H9 (cell line): ENCODE results near the gene CCDC70. TPM values are rescaled to one million over a fixed set of nuclear protein-coding genes. Genes with fewer than 3 reads are reported as not detected.

Source experiments
- DNase-seq: peaks from one replicate; pipeline ENCODE4 v3.0.0-alpha.2; 2017
- H2AFZ ChIP-seq: one replicate; pipeline ENCODE4 v1.6.1; 2013; ENCODE audit warnings: mild to moderate bottlenecking, low read length, control low read depth, moderate library complexity
- H2AK5ac ChIP-seq: 2 replicates; pipeline ENCODE4 v1.6.1; 2013; ENCODE audit warnings: low read length, control low read depth, mixed read lengths; ENCODE audit not compliant: insufficient read length
- H2BK120ac ChIP-seq: one replicate; pipeline ENCODE4 v1.6.1; 2013; ENCODE audit warnings: low read depth, mild to moderate bottlenecking, low read length, control low read depth, inconsistent platforms; ENCODE audit not compliant: poor library complexity, severe bottlenecking
- H2BK12ac ChIP-seq: 2 replicates; pipeline ENCODE4 v1.6.1; 2013; ENCODE audit warnings: low read length, control low read depth, mixed read lengths, low read depth; ENCODE audit not compliant: insufficient read length
- H2BK15ac ChIP-seq: 2 replicates; pipeline ENCODE4 v1.6.1; 2013; ENCODE audit warnings: low read depth, low read length, control low read depth
- H2BK20ac ChIP-seq: one replicate; pipeline ENCODE4 v1.6.1; 2013; ENCODE audit warnings: low read depth, mild to moderate bottlenecking, low read length, control low read depth, inconsistent platforms; ENCODE audit not compliant: poor library complexity, severe bottlenecking
- H2BK5ac ChIP-seq: 2 replicates; pipeline ENCODE4 v1.6.1; 2013; ENCODE audit warnings: low read length, control low read depth, mixed read lengths; ENCODE audit not compliant: insufficient read length
- H3K14ac ChIP-seq: 2 replicates; pipeline ENCODE4 v1.6.1; 2013; ENCODE audit warnings: low read length, control low read depth; ENCODE audit not compliant: insufficient read depth
- H3K18ac ChIP-seq: 2 replicates; pipeline ENCODE4 v1.6.1; 2013; ENCODE audit warnings: low read depth, mild to moderate bottlenecking, mixed read lengths, low read length, control low read depth; ENCODE audit not compliant: insufficient read length
- H3K23ac ChIP-seq: 2 replicates; pipeline ENCODE4 v1.6.1; 2013; ENCODE audit warnings: low read length, control low read depth, mixed read lengths, low read depth; ENCODE audit not compliant: insufficient read length
- H3K23me2 ChIP-seq: 2 replicates; pipeline ENCODE4 v1.6.1; 2013; ENCODE audit warnings: low read depth, mild to moderate bottlenecking, mixed read lengths, low read length, control low read depth; ENCODE audit not compliant: insufficient read length, poor library complexity, severe bottlenecking
- H3K27ac ChIP-seq: 2 replicates; pipeline ENCODE4 v1.5.1; 2013; ENCODE audit warnings: low read length, control low read depth, mixed read lengths, low read depth; ENCODE audit not compliant: insufficient read length
- H3K27me3 ChIP-seq: 2 replicates; pipeline ENCODE4 v1.6.1; 2013; ENCODE audit warnings: low read length, control low read depth, inconsistent platforms; ENCODE audit not compliant: insufficient read depth
- H3K4ac ChIP-seq: 2 replicates; pipeline ENCODE4 v1.6.1; 2013; ENCODE audit warnings: low read depth, mild to moderate bottlenecking, control low read depth, inconsistent platforms, low read length, moderate library complexity
- H3K4me1 ChIP-seq: 2 replicates; pipeline ENCODE4 v1.6.1; 2013; ENCODE audit warnings: low read length, control low read depth, inconsistent platforms; ENCODE audit not compliant: insufficient read depth
- H3K4me2 ChIP-seq: 2 replicates; pipeline ENCODE4 v1.6.1; 2013; ENCODE audit warnings: low read length, control low read depth, mixed read lengths; ENCODE audit not compliant: insufficient read length, insufficient read depth
- H3K56ac ChIP-seq: 2 replicates; pipeline ENCODE4 v1.6.1; 2013; ENCODE audit warnings: low read depth, mild to moderate bottlenecking, mixed read lengths, low read length, control low read depth; ENCODE audit not compliant: insufficient read length
- H3K79me1 ChIP-seq: 2 replicates; pipeline ENCODE4 v1.6.1; 2013; ENCODE audit warnings: low read depth, mild to moderate bottlenecking, moderate library complexity, low read length, control low read depth, inconsistent platforms; ENCODE audit not compliant: insufficient read depth, poor library complexity, severe bottlenecking
- H3K79me2 ChIP-seq: 2 replicates; pipeline ENCODE4 v1.6.1; 2013; ENCODE audit warnings: low read length, control low read depth, inconsistent platforms; ENCODE audit not compliant: insufficient read depth
- H3K9ac ChIP-seq: 2 replicates; pipeline ENCODE4 v1.6.1; 2013; ENCODE audit warnings: low read length, control low read depth, mixed read lengths; ENCODE audit not compliant: insufficient read length; ENCODE audit errors: extremely low read depth
- H3K9me3 ChIP-seq: one replicate; pipeline ENCODE4 v1.6.1; 2013; ENCODE audit warnings: low read depth, low read length, inconsistent platforms; ENCODE audit not compliant: control insufficient read depth
- H3T11ph ChIP-seq: one replicate; pipeline ENCODE4 v1.6.1; 2013; ENCODE audit warnings: mild to moderate bottlenecking, low read length, control low read depth, inconsistent platforms
- H4K20me1 ChIP-seq: one replicate; pipeline ENCODE4 v1.6.1; 2013; ENCODE audit not compliant: control insufficient read depth, insufficient read length, insufficient read depth
- H4K5ac ChIP-seq: 2 replicates; pipeline ENCODE4 v1.6.1; 2013; ENCODE audit warnings: low read depth, mild to moderate bottlenecking, mixed read lengths, low read length, control low read depth; ENCODE audit not compliant: insufficient read length
- H4K8ac ChIP-seq: replicated peaks from 2 replicates; pipeline ENCODE4 v1.6.1; 2013; ENCODE audit warnings: low read length, control low read depth, mixed read lengths, low read depth; ENCODE audit not compliant: insufficient read length
- H4K91ac ChIP-seq: 2 replicates; pipeline ENCODE4 v1.6.1; 2013; ENCODE audit warnings: low read depth, mild to moderate bottlenecking, moderate library complexity, mixed read lengths, low read length, control low read depth; ENCODE audit not compliant: insufficient read length
- H3K27ac Mint-ChIP-seq, 3 experiments: 2 replicates in 2 of 3; 3 replicates in 1 of 3; pipeline ENCODE4 v1.8.0; 2020 to 2021; ENCODE audit warnings: mixed read lengths in 3 of 3, mild to moderate bottlenecking in 1 of 3, moderate library complexity in 1 of 3
- H3K27me3 Mint-ChIP-seq: 2 replicates; pipeline ENCODE4 v1.8.0; 2021; ENCODE audit warnings: low read depth, mild to moderate bottlenecking, moderate library complexity, mixed read lengths
- H3K36me3 Mint-ChIP-seq, 3 experiments: 2 replicates in 2 of 3; 3 replicates in 1 of 3; pipeline ENCODE4 v1.8.0; 2020 to 2021; ENCODE audit warnings: low read depth in 3 of 3, mixed read lengths in 3 of 3; ENCODE audit not compliant: insufficient read depth in 1 of 3
- H3K4me1 Mint-ChIP-seq, 2 experiments: 2 replicates each; pipeline ENCODE4 v1.8.0; 2020; ENCODE audit warnings: mixed read lengths in 2 of 2
- H3K4me3 Mint-ChIP-seq, 2 experiments: 2 replicates in 1 of 2; 3 replicates in 1 of 2; pipeline ENCODE4 v1.8.0; 2020 to 2021; ENCODE audit warnings: mild to moderate bottlenecking in 2 of 2, mixed read lengths in 2 of 2, moderate library complexity in 1 of 2
- H3K9me3 Mint-ChIP-seq, 2 experiments: 2 replicates in 1 of 2; 3 replicates in 1 of 2; pipeline ENCODE4 v1.8.0; 2020; ENCODE audit warnings: mild to moderate bottlenecking in 2 of 2, mixed read lengths in 2 of 2, moderate library complexity in 1 of 2
- CTCF ChIP-seq: fragments of 200-600 bp; sonication (generic); conservative IDR thresholded peaks from 3 replicates; pipeline ENCODE4 v1.8.0; 2021; ENCODE audit warnings: antibody characterized with exemption, mild to moderate bottlenecking
- WGBS: extraction: QIAGEN DNeasy Blood & Tissue Kit; methylation state at CpG from one replicate; pipeline ENCODE4 v1.1.7; 2013; ENCODE audit warnings: missing lambda C conversion rate, low lambda C conversion rate, mixed read lengths; ENCODE audit not compliant: insufficient read length; ENCODE audit errors: extremely low coverage; 5-methylcytosine and 5-hydroxymethylcytosine counted together
- total RNA-seq: library from RNA; stranded (reverse); gene quantifications from 2 replicates; pipeline ENCODE4 v1.2.1, GENCODE V29; 2021

Gene CCDC70
- total RNA-seq, 1 experiment from 2014 or later, result not detected

- no peak overlapping the region for H2BK120ac ChIP-seq
- TF ChIP-seq CTCF, result no peak
- Mint-ChIP-seq H3K9me3 (no peaks in the 10 kb centered on the region), H3K27ac (peak overlapping the region in 2 of 3 experiments; percentile 33 to 41; a peak in 2 of 7 replicates), H3K36me3 (no peaks in the 10 kb centered on the region), H3K4me3 (no peak overlapping the region), H3K4me1 (peaks cover 13 to 21% of the 10 kb centered on the region in 2 experiments), H3K27me3 (peaks cover 4% of the 10 kb centered on the region)
- no CpG with 5 or more reads among the region's 6 CpGs for WGBS
- no peak overlapping the region for H3K4me2 ChIP-seq
- H2BK15ac ChIP-seq, result no peak overlapping the region
- H4K8ac ChIP-seq, result no peak overlapping the region
- no peak overlapping the region for H4K91ac ChIP-seq
- no peaks in the 10 kb centered on the region for H3K27me3 ChIP-seq
- H2AFZ ChIP-seq, result no peak overlapping the region
- no peaks in the 10 kb centered on the region for H3K79me1 ChIP-seq
- peak; percentile 22 for DNase-seq
- no peaks in the 10 kb centered on the region for H4K20me1 ChIP-seq
- H3K14ac ChIP-seq, result no peak overlapping the region
- no peak overlapping the region for H4K5ac ChIP-seq
- no peak overlapping the region for H3K27ac ChIP-seq
- no peak overlapping the region for H2BK20ac ChIP-seq
- no peaks in the 10 kb centered on the region for H3K9me3 ChIP-seq
- no peak overlapping the region for H3K18ac ChIP-seq
- no peak overlapping the region for H2BK12ac ChIP-seq
- no peak overlapping the region for H3K23ac ChIP-seq
- no peak overlapping the region for H3K9ac ChIP-seq
- H2AK5ac ChIP-seq, result no peak overlapping the region
- H2BK5ac ChIP-seq, result no peak overlapping the region
- no peak overlapping the region for H3K4ac ChIP-seq
- no peaks in the 10 kb centered on the region for H3K23me2 ChIP-seq
- H3K56ac ChIP-seq, result no peak overlapping the region
- no peaks in the 10 kb centered on the region for H3K4me1 ChIP-seq
- H3K79me2 ChIP-seq, result no peaks in the 10 kb centered on the region
- H3T11ph ChIP-seq, result no peak overlapping the region
These were observed 44.0 kb downstream of the CCDC70 start for GRCh38 chr13:51905787-51906186.
